GM23338 (cell line): ENCODE results near the gene ARMC5. TPM values are rescaled to one million over a fixed set of nuclear protein-coding genes. Genes with fewer than 3 reads are reported as not detected.

Source experiments
- ATAC-seq: fragments of 200-7000 bp; cut with Tn5 transposase; 3 replicates; pipeline ENCODE4 v1.9.1; 2020
- DNase-seq: peaks from one replicate; pipeline ENCODE4 v3.0.0-alpha.2; 2015; ENCODE audit warnings: low spot score
- H2AFZ ChIP-seq: fragments of 200-600 bp; sonication (generic); 2 replicates; pipeline ENCODE4 v1.8.0; 2016; ENCODE audit warnings: antibody characterized with exemption, mild to moderate bottlenecking, moderate library complexity
- H3F3A ChIP-seq: fragments of 200-600 bp; sonication (generic); replicated peaks from 2 replicates; pipeline ENCODE4 v1.8.0; 2017; ENCODE audit warnings: antibody characterized with exemption, mixed run types, low read depth
- H3K27ac ChIP-seq: fragments of 200-600 bp; sonication (generic); 2 replicates; pipeline ENCODE4 v1.6.1; 2016; ENCODE audit warnings: low read depth
- H3K27me3 ChIP-seq: fragments of 200-600 bp; sonication (generic); 2 replicates; pipeline ENCODE4 v1.8.0; 2016; ENCODE audit warnings: mild to moderate bottlenecking, mixed run types, moderate library complexity; ENCODE audit not compliant: insufficient read depth
- H3K36me3 ChIP-seq: fragments of 200-600 bp; sonication (generic); 2 replicates; pipeline ENCODE4 v1.8.0; 2016; ENCODE audit warnings: mild to moderate bottlenecking; ENCODE audit not compliant: insufficient read depth
- H3K4me1 ChIP-seq: fragments of 200-600 bp; sonication (generic); 2 replicates; pipeline ENCODE4 v1.8.0; 2016; ENCODE audit warnings: mild to moderate bottlenecking, moderate library complexity; ENCODE audit not compliant: insufficient read depth
- H3K4me2 ChIP-seq: fragments of 200-600 bp; sonication (generic); 2 replicates; pipeline ENCODE4 v1.7.1; 2017; ENCODE audit warnings: mixed run types
- H3K4me3 ChIP-seq: fragments of 200-600 bp; sonication (generic); 2 replicates; pipeline ENCODE4 v1.6.1; 2016; ENCODE audit warnings: mixed run types
- H3K79me2 ChIP-seq: fragments of 200-600 bp; sonication (generic); replicated peaks from 2 replicates; pipeline ENCODE4 v1.8.0; 2017; ENCODE audit warnings: mild to moderate bottlenecking; ENCODE audit not compliant: insufficient read depth
- H3K9me2 ChIP-seq: fragments of 200-600 bp; sonication (generic); 2 replicates; pipeline ENCODE4 v1.8.0; 2017; ENCODE audit not compliant: insufficient read depth
- H4K20me1 ChIP-seq: fragments of 200-600 bp; sonication (generic); replicated peaks from 2 replicates; pipeline ENCODE4 v1.8.0; 2017; ENCODE audit warnings: mild to moderate bottlenecking; ENCODE audit not compliant: insufficient read depth
- H3K27ac Mint-ChIP-seq: 2 replicates; pipeline ENCODE4 v1.8.0; 2020; ENCODE audit warnings: inconsistent platforms, mild to moderate bottlenecking, moderate library complexity, mixed read lengths
- H3K27me3 Mint-ChIP-seq: 3 replicates; pipeline ENCODE4 v1.8.0; 2022; ENCODE audit warnings: low read depth, mild to moderate bottlenecking, moderate library complexity, mixed read lengths, inconsistent platforms; ENCODE audit not compliant: insufficient read depth, poor library complexity
- H3K36me3 Mint-ChIP-seq: 3 replicates; pipeline ENCODE4 v1.8.0; 2021; ENCODE audit warnings: low read depth, mild to moderate bottlenecking, inconsistent platforms, moderate library complexity, mixed read lengths
- H3K4me1 Mint-ChIP-seq: 3 replicates; pipeline ENCODE4 v1.8.0; 2020; ENCODE audit warnings: mild to moderate bottlenecking, inconsistent platforms, mixed read lengths
- H3K4me3 Mint-ChIP-seq: 3 replicates; pipeline ENCODE4 v1.8.0; 2021; ENCODE audit warnings: moderate library complexity, mild to moderate bottlenecking, inconsistent platforms, mixed read lengths
- H3K9me3 Mint-ChIP-seq: 3 replicates; pipeline ENCODE4 v1.8.0; 2020; ENCODE audit warnings: moderate library complexity, mild to moderate bottlenecking, inconsistent platforms, mixed read lengths
- CREB1 ChIP-seq: fragments of 250-450 bp; sonication (Bioruptor Pico); IDR thresholded peaks from 2 replicates; pipeline ENCODE4 v1.5.0; 2020; ENCODE audit warnings: low read depth, mild to moderate bottlenecking, moderate library complexity
- CTCF ChIP-seq, 2 experiments: fragments of 200-600 bp in 1 of 2; sonication (generic) in 1 of 2; conservative IDR thresholded peaks; 2 replicates each; pipeline versions ENCODE4 v1.5.1 to v1.6.1; 2016 to 2017; ENCODE audit warnings: antibody characterized with exemption in 2 of 2, low read depth in 2 of 2, mild to moderate bottlenecking in 2 of 2, moderate library complexity in 1 of 2
- ETS1 ChIP-seq: IDR thresholded peaks from 2 replicates; pipeline ENCODE4 v1.6.1; 2016; ENCODE audit warnings: antibody characterized with exemption
- EZH2 ChIP-seq: fragments of 200-600 bp; sonication (generic); IDR thresholded peaks from one replicate; pipeline ENCODE4 v1.8.0; 2017; ENCODE audit warnings: antibody characterized with exemption, mild to moderate bottlenecking, low read depth; ENCODE audit not compliant: unreplicated experiment
- JUNB ChIP-seq: IDR thresholded peaks from one replicate; pipeline ENCODE4 v1.6.1; 2016; ENCODE audit warnings: antibody characterized with exemption; ENCODE audit not compliant: unreplicated experiment
- NANOG ChIP-seq: IDR thresholded peaks from 2 replicates; pipeline ENCODE4 v1.6.1; 2016; ENCODE audit warnings: antibody characterized with exemption, borderline replicate concordance
- POLR2AphosphoS5 ChIP-seq: IDR thresholded peaks from 2 replicates; pipeline ENCODE4 v1.6.1; 2016; ENCODE audit warnings: antibody characterized with exemption, low read depth
- REST ChIP-seq: IDR thresholded peaks from one replicate; pipeline ENCODE4 v1.6.1; 2018; ENCODE audit warnings: antibody characterized with exemption; ENCODE audit not compliant: unreplicated experiment
- STAT1 ChIP-seq: IDR thresholded peaks from one replicate; pipeline ENCODE4 v1.6.1; 2016; ENCODE audit warnings: antibody characterized with exemption; ENCODE audit not compliant: unreplicated experiment
- ZNF114 ChIP-seq: fragments of 250-450 bp; sonication (Bioruptor Pico); IDR thresholded peaks from 2 replicates; pipeline ENCODE4 v1.5.0; 2020; ENCODE audit warnings: mild to moderate bottlenecking, moderate library complexity
- ZNF331 ChIP-seq: fragments of 250-450 bp; sonication (Bioruptor Pico); IDR thresholded peaks from 2 replicates; pipeline ENCODE4 v1.5.0; 2020; ENCODE audit warnings: low read depth, mild to moderate bottlenecking, moderate library complexity
- ZNF462 ChIP-seq: fragments of 250-450 bp; sonication (Bioruptor Pico); IDR thresholded peaks from 2 replicates; pipeline ENCODE4 v1.5.0; 2020; ENCODE audit warnings: mild to moderate bottlenecking, moderate library complexity
- polyA plus RNA-seq: library from polyadenylated mRNA; unstranded; fragments of >200 nt; fragmentation: Nextera tagmentation; extraction: Ambion mirVana; gene quantifications from 2 replicates; pipeline ENCODE4 v1.2.1, GENCODE V29; 2016
- total RNA-seq: library from RNA; depleted of rRNA; stranded (reverse); fragments of >200 nt; shearing (Covaris generic); gene quantifications from 2 replicates; pipeline ENCODE4 v1.2.3, GENCODE V29; 2014

The ARMC5 gene
- total and polyA plus RNA-seq, 2 experiments from 2014 or later: 5.9 to 11.3 TPM

- Mint-ChIP-seq H3K27me3 (peaks cover 17% of the 10 kb centered on the region), H3K4me1 (peaks cover 7% of the 10 kb centered on the region), H3K27ac (no peak overlapping the region), H3K36me3 (peaks cover 27% of the 10 kb centered on the region), H3K4me3 (no peak overlapping the region), H3K9me3 (peaks cover under 1% of the 10 kb centered on the region)
- H3K9me2 ChIP-seq: no peaks in the 10 kb centered on the region
- DNase-seq (no peak), ATAC-seq (no peak)
- peaks cover 21% of the 10 kb centered on the region for H3K27me3 ChIP-seq
- H3K27ac ChIP-seq: no peak overlapping the region
- no peaks in the 10 kb centered on the region for H3F3A ChIP-seq
- TF ChIP-seq POLR2AphosphoS5 (no peak), JUNB (no peak), CTCF (conservative IDR thresholded peaks at IDR 0.05; ENCODE audit: low read depth in 2 of 2) (no peak), ZNF331 (CRISPR knock-in tag) (no peak), EZH2 (no peak), CREB1 (CRISPR knock-in tag) (no peak), ZNF114 (CRISPR knock-in tag) (no peak), STAT1 (no peak), NANOG (no peak), ETS1 (no peak), REST (no peak), ZNF462 (CRISPR knock-in tag) (no peak)
- H3K4me3 ChIP-seq: no peak overlapping the region
- no peaks in the 10 kb centered on the region; the same call in 1 of the 2 replicates for H4K20me1 ChIP-seq
- H3K4me2 ChIP-seq: no peak overlapping the region
- H3K79me2 ChIP-seq: no peaks in the 10 kb centered on the region
- H3K36me3 ChIP-seq: no peaks in the 10 kb centered on the region; the same call in 1 of the 2 replicates
- peaks cover 7% of the 10 kb centered on the region; the same call in 1 of the 2 replicates for H3K4me1 ChIP-seq
- H2AFZ ChIP-seq: no peak overlapping the region
These were observed 8.6 kb downstream of the ARMC5 start for GRCh38 chr16:31467858-31468257.
